KMS-11 (cell line): Measurements from ENCODE around the gene CHST10.

ENCODE experiments used
- H2AFZ ChIP-seq: fragments of 200-600 bp; sonication (generic); 2 replicates; pipeline ENCODE4 v1.6.1; 2016; ENCODE audit warnings: antibody characterized with exemption, mixed run types, low read depth
- H3K27ac ChIP-seq: fragments of 200-600 bp; sonication (generic); 2 replicates; pipeline ENCODE4 v1.6.1; 2016; ENCODE audit warnings: mild to moderate bottlenecking, mixed run types
- H3K27me3 ChIP-seq: fragments of 200-600 bp; sonication (generic); 2 replicates; pipeline ENCODE4 v1.6.1; 2017; ENCODE audit warnings: mild to moderate bottlenecking, low read depth, mixed run types, moderate library complexity; ENCODE audit not compliant: insufficient read depth
- H3K36me3 ChIP-seq: fragments of 200-600 bp; sonication (generic); 2 replicates; pipeline ENCODE4 v1.6.1; 2017; ENCODE audit warnings: mild to moderate bottlenecking, mixed run types; ENCODE audit not compliant: insufficient read depth
- H3K4me1 ChIP-seq: fragments of 200-600 bp; sonication (generic); 2 replicates; pipeline ENCODE4 v1.6.1; 2016; ENCODE audit warnings: mild to moderate bottlenecking, low read depth, mixed run types; ENCODE audit not compliant: poor library complexity, severe bottlenecking
- H3K4me2 ChIP-seq: fragments of 200-600 bp; sonication (generic); 2 replicates; pipeline ENCODE4 v1.7.0; 2016; ENCODE audit warnings: mild to moderate bottlenecking, mixed run types
- H3K4me3 ChIP-seq: fragments of 200-600 bp; sonication (generic); IDR thresholded peaks from 2 replicates; pipeline ENCODE4 v1.6.1; 2017; ENCODE audit warnings: low read depth, low read length, mixed read lengths; ENCODE audit not compliant: insufficient read depth
- H3K79me2 ChIP-seq: fragments of 200-600 bp; sonication (generic); 2 replicates; pipeline ENCODE4 v1.6.1; 2016; ENCODE audit warnings: low read depth, mixed run types; ENCODE audit not compliant: insufficient read depth
- H3K9ac ChIP-seq: fragments of 200-600 bp; sonication (generic); 2 replicates; pipeline ENCODE4 v1.6.1; 2016; ENCODE audit warnings: mild to moderate bottlenecking, mixed run types
- H4K20me1 ChIP-seq: fragments of 200-600 bp; sonication (generic); 2 replicates; pipeline ENCODE4 v1.6.1; 2016; ENCODE audit warnings: mild to moderate bottlenecking, mixed run types; ENCODE audit not compliant: insufficient read depth
- TF ChIP-seq, protein P1 (sequence below): fragments of 200-600 bp; sonication (generic); conservative IDR thresholded peaks from 2 replicates; pipeline ENCODE4 v1.6.1; 2017; ENCODE audit warnings: low read depth, mild to moderate bottlenecking, antibody characterized with exemption, low read length, moderate library complexity, mixed read lengths

CHST10 gene

DNA sequence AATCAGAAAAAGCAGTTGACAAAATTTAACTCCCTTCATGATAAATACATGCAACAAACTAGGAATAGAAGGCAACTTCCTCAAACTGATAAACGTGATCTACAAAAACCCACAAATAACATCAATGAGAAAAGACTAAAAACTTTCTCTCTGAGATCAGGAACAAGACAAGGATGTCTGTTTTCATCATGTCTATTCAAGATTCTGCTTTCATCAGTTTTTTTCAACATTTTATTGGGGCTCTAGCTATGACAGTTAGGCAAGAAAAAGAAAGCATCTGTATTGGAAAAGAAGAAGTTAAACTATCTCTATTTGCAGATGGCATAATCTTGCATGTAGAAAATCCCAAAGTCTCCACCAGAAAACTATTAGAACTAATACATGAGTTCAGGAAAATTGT lies 12.3 kb upstream of the CHST10 start:
- H2AFZ ChIP-seq, result no peak overlapping the region
- H3K79me2 ChIP-seq, result no peaks in the 10 kb centered on the region
- TF ChIP-seq, protein P1, sequence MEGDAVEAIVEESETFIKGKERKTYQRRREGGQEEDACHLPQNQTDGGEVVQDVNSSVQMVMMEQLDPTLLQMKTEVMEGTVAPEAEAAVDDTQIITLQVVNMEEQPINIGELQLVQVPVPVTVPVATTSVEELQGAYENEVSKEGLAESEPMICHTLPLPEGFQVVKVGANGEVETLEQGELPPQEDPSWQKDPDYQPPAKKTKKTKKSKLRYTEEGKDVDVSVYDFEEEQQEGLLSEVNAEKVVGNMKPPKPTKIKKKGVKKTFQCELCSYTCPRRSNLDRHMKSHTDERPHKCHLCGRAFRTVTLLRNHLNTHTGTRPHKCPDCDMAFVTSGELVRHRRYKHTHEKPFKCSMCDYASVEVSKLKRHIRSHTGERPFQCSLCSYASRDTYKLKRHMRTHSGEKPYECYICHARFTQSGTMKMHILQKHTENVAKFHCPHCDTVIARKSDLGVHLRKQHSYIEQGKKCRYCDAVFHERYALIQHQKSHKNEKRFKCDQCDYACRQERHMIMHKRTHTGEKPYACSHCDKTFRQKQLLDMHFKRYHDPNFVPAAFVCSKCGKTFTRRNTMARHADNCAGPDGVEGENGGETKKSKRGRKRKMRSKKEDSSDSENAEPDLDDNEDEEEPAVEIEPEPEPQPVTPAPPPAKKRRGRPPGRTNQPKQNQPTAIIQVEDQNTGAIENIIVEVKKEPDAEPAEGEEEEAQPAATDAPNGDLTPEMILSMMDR, result no peak
- no peaks in the 10 kb centered on the region for H3K4me1 ChIP-seq
- no peak overlapping the region for H3K9ac ChIP-seq
- no peak overlapping the region for H3K27ac ChIP-seq
- no peaks in the 10 kb centered on the region for H3K27me3 ChIP-seq
- no peak overlapping the region for H3K4me2 ChIP-seq
- no peak overlapping the region for H3K4me3 ChIP-seq
- H3K36me3 ChIP-seq, result no peaks in the 10 kb centered on the region
- no peaks in the 10 kb centered on the region for H4K20me1 ChIP-seq

DNA sequence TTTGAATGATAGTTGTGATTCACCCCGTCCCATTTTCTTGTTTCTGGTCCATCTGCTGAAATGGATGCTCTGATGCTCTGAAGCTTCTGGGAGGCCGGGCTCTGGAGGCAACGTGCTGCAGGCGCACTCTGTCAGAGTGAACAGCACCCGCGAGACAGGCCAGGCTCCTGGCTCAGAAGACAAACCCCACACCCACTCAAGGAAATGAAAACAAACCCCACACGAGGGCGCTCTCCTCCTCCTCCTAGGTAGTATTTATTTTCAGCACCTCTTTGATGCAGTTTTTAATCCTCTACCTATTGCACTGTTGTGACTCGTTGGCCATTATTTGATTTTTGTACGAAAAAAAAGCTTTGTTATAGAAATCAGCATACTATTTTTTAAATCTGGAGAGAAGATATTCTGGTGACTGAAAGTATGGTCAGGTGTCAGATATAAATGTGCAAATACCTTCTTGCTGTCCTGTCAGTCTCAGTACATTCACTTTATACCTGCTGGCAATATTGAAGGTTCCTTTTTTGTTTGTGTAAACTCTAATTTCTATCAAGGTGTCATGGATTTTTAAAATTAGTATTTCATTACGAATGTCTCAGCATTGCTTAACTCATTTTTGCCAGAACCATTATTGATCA lies 10.3 kb upstream of the CHST10 start:
- Histone ChIP-seq H4K20me1 (no peaks in the 10 kb centered on the region), H3K27ac (no peak overlapping the region), H2AFZ (no peak overlapping the region), H3K9ac (no peak overlapping the region), H3K27me3 (no peaks in the 10 kb centered on the region), H3K4me2 (no peak overlapping the region), H3K4me1 (no peaks in the 10 kb centered on the region), H3K79me2 (no peaks in the 10 kb centered on the region), H3K4me3 (no peak overlapping the region), H3K36me3 (no peaks in the 10 kb centered on the region)
- TF ChIP-seq, protein P1, result peak; percentile 29; the same call in 1 of the 2 replicates

DNA sequence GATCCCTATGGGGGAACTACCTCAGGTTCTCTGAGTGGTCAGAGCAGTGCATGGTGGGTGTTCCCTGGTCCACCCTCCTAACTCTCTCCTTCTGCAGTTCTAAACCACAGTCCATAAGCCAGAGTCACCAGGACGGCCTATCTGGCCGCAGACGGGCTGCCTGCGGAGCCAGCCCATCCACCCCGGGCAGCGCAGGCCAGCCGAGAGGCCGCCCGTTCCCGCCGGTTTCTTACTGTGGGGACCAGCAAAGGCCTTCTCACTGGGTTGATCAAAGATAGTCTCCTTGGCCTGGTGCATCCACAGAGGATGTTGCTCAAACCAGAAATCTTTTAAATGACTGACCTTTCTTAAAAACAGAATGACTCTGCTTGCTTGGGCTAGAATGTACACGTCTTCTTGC lies 9.6 kb upstream of the CHST10 start:
- Histone ChIP-seq H3K4me3 (no peak overlapping the region), H3K4me1 (no peaks in the 10 kb centered on the region), H3K27ac (no peak overlapping the region), H4K20me1 (no peaks in the 10 kb centered on the region), H3K36me3 (no peaks in the 10 kb centered on the region), H3K4me2 (no peak overlapping the region), H2AFZ (no peak overlapping the region), H3K27me3 (no peaks in the 10 kb centered on the region), H3K9ac (no peak overlapping the region), H3K79me2 (no peaks in the 10 kb centered on the region)
- TF ChIP-seq, protein P1, result no peak

DNA sequence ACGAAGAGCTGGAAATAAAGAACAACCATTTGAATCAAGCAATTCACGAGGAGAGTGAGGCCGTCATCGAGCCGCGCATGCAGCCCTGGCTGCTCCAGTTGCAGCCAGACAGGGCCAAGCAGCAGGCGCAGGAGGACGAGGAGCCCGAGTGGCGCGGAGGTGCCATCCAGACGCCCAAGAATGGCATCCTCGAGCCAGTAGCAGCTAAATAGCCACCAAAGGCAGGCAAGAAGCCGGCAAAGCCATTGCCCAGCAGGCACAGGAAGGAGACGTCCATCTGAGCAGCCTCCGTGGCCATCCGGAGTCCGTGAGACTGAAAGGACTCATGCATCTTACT lies 8.9 kb upstream of the CHST10 start:
- H3K27ac ChIP-seq, result no peak overlapping the region
- no peak overlapping the region for H3K4me2 ChIP-seq
- H3K27me3 ChIP-seq, result no peaks in the 10 kb centered on the region
- H3K36me3 ChIP-seq, result no peaks in the 10 kb centered on the region
- H3K9ac ChIP-seq, result no peak overlapping the region
- H3K79me2 ChIP-seq, result no peaks in the 10 kb centered on the region
- no peaks in the 10 kb centered on the region for H3K4me1 ChIP-seq
- no peak overlapping the region for H3K4me3 ChIP-seq
- no peak overlapping the region for H2AFZ ChIP-seq
- H4K20me1 ChIP-seq, result no peaks in the 10 kb centered on the region
- TF ChIP-seq, protein P1, result no peak
